ENCODE data around the gene TRAF3.

Gene TRAF3

DNA sequence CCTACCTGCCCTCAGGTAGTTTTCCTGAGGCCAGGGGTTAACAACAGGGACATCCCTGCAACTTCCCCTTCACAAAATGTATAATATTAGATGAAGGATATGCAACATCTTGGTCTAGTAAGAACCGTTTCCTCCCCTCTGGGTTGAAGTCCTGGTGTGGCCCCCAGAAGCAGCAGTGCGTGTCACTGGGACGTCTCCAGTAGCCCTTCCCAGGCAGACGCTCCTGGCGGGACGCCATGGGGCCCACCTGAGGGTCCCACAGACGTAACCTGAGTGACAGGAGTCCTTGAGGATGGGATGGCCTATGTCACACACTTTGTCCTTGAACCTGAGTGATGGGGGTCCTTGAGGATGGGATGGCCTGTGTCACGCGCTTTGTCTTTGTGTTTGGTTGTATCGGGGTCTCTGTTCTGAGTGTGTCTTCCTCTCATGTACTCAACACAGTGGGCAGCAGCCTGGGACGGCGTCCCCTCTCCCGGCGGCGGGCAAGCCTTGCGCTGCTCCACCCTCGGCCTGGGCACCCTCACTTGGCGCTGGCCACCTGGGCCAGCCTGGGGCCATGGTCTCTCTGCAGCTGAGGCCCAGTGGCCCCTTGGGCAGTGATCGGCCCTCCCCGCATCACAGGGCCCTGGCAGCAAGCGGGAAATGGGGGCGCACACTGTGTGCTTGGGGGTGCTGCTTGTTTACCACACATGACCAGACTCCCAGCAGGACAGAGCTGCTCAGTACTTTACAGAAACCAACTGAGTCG, 130.9 kb downstream of the TRAF3 start:
- no peak for TF ChIP-seq CSDC2 (CRISPR knock-in tag; IDR thresholded peaks at IDR 0.05)
- TF ChIP-seq ZNF565 (CRISPR knock-in tag; conservative IDR thresholded peaks at IDR 0.05; ENCODE audit: low read depth): no peak
- TF ChIP-seq, protein P1, sequence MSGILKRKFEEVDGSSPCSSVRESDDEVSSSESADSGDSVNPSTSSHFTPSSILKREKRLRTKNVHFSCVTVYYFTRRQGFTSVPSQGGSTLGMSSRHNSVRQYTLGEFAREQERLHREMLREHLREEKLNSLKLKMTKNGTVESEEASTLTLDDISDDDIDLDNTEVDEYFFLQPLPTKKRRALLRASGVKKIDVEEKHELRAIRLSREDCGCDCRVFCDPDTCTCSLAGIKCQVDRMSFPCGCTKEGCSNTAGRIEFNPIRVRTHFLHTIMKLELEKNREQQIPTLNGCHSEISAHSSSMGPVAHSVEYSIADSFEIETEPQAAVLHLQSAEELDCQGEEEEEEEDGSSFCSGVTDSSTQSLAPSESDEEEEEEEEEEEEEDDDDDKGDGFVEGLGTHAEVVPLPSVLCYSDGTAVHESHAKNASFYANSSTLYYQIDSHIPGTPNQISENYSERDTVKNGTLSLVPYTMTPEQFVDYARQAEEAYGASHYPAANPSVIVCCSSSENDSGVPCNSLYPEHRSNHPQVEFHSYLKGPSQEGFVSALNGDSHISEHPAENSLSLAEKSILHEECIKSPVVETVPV (CRISPR knock-in tag; IDR thresholded peaks at IDR 0.05): no peak
- TF ChIP-seq GLIS3 (CRISPR knock-in tag; IDR thresholded peaks at IDR 0.05): no peak
- TF ChIP-seq PPARA (CRISPR knock-in tag; IDR thresholded peaks at IDR 0.05; ENCODE audit: borderline replicate concordance): no peak
- no peak for TF ChIP-seq ZFP3 (CRISPR knock-in tag; IDR thresholded peaks at IDR 0.05)
- TF ChIP-seq TCF4 (CRISPR knock-in tag; IDR thresholded peaks at IDR 0.05; ENCODE audit: borderline replicate concordance): no peak
- no peak for TF ChIP-seq ZNF70 (CRISPR knock-in tag; IDR thresholded peaks at IDR 0.05)
- TF ChIP-seq ZC3H10 (CRISPR knock-in tag; IDR thresholded peaks at IDR 0.05): no peak
- TF ChIP-seq OSR1 (CRISPR knock-in tag; IDR thresholded peaks at IDR 0.05): no peak
- no peak for ATAC-seq

DNA sequence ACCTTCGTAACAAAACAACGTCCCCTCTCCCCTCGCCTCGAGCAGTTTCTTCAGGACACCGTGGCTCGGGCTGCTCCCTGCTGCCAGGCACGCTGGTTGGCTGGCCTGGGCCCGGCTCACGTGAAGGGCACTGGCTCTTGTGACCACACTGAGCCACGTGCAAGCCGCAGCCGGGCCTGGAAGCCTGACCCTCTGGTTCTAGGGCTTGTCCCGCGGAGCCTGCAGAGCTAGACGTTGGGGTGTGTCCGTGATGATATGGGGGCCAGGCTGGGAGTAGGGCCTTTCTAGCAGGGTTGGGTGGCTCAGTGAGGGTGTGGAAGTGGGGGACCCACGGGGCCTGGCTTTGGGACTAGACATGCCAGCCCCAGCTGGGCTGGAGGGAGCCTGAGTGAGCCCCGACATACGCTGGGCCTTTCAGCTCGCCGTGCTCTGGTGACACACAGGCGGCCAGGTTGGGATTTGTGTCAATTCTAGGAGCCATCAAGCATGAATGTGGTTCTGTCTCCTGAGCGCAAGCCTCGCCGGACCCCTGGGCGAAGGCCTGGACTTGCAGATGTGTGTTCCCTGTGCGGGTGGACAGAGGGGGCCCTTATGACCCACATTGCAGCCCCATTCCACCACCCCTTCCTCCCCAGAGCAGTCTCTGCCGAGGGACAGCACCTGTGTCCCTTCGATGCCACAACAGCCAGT, 131.7 kb downstream of the TRAF3 start:
- TF ChIP-seq ZC3H10 (CRISPR knock-in tag; IDR thresholded peaks at IDR 0.05) (no peak), GLIS3 (CRISPR knock-in tag; IDR thresholded peaks at IDR 0.05) (no peak), BACH2 (CRISPR knock-in tag; IDR thresholded peaks at IDR 0.05; ENCODE audit: borderline replicate concordance) (no peak), RARB (CRISPR knock-in tag; IDR thresholded peaks at IDR 0.05) (no peak), ISL1 (CRISPR knock-in tag; IDR thresholded peaks at IDR 0.05) (no peak)
- TF ChIP-seq, protein P1 (CRISPR knock-in tag; IDR thresholded peaks at IDR 0.05): no peak
- TF ChIP-seq, protein P2, sequence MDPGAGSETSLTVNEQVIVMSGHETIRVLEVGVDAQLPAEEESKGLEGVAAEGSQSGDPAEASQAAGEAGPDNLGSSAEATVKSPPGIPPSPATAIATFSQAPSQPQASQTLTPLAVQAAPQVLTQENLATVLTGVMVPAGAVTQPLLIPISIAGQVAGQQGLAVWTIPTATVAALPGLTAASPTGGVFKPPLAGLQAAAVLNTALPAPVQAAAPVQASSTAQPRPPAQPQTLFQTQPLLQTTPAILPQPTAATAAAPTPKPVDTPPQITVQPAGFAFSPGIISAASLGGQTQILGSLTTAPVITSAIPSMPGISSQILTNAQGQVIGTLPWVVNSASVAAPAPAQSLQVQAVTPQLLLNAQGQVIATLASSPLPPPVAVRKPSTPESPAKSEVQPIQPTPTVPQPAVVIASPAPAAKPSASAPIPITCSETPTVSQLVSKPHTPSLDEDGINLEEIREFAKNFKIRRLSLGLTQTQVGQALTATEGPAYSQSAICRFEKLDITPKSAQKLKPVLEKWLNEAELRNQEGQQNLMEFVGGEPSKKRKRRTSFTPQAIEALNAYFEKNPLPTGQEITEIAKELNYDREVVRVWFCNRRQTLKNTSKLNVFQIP (CRISPR knock-in tag; IDR thresholded peaks at IDR 0.05; ENCODE audit: borderline replicate concordance, low read depth): no peak
- TF ChIP-seq, protein P3, sequence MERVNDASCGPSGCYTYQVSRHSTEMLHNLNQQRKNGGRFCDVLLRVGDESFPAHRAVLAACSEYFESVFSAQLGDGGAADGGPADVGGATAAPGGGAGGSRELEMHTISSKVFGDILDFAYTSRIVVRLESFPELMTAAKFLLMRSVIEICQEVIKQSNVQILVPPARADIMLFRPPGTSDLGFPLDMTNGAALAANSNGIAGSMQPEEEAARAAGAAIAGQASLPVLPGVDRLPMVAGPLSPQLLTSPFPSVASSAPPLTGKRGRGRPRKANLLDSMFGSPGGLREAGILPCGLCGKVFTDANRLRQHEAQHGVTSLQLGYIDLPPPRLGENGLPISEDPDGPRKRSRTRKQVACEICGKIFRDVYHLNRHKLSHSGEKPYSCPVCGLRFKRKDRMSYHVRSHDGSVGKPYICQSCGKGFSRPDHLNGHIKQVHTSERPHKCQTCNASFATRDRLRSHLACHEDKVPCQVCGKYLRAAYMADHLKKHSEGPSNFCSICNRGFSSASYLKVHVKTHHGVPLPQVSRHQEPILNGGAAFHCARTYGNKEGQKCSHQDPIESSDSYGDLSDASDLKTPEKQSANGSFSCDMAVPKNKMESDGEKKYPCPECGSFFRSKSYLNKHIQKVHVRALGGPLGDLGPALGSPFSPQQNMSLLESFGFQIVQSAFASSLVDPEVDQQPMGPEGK (CRISPR knock-in tag; IDR thresholded peaks at IDR 0.05; ENCODE audit: borderline replicate concordance): no peak
- TF ChIP-seq, protein P4, sequence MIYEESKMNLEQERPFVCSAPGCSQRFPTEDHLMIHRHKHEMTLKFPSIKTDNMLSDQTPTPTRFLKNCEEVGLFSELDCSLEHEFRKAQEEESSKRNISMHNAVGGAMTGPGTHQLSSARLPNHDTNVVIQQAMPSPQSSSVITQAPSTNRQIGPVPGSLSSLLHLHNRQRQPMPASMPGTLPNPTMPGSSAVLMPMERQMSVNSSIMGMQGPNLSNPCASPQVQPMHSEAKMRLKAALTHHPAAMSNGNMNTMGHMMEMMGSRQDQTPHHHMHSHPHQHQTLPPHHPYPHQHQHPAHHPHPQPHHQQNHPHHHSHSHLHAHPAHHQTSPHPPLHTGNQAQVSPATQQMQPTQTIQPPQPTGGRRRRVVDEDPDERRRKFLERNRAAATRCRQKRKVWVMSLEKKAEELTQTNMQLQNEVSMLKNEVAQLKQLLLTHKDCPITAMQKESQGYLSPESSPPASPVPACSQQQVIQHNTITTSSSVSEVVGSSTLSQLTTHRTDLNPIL (CRISPR knock-in tag; IDR thresholded peaks at IDR 0.05; ENCODE audit: low read depth): no peak
- ATAC-seq: no peak

DNA sequence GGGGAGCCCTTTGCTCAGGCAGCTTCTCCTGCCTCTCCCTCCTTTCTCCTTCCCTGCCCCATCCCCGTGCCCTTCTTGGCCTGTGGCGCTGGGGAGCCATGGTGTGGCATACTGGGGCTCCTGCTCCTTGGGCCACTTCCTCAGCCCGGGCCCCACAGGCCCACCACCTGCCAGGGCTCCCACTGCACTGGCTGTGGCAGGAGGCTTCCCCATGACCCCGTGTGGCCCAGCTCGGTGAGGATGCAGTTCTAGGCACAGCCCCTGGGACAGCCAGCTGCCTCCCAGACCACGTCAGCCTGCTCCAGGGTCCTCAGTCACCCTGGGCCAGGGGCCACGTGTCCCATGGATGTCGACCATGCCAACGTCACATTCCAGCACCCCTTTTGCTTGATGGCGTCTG, 132.2 kb downstream of the TRAF3 start:
- ATAC-seq: no peak
- TF ChIP-seq, protein P4 (CRISPR knock-in tag; IDR thresholded peaks at IDR 0.05; ENCODE audit: low read depth): no peak
- TF ChIP-seq PPARA (CRISPR knock-in tag; IDR thresholded peaks at IDR 0.05; ENCODE audit: borderline replicate concordance) (no peak), SNAI2 (CRISPR knock-in tag; IDR thresholded peaks at IDR 0.05) (no peak), ZNF8 (CRISPR knock-in tag; IDR thresholded peaks at IDR 0.05) (no peak), RARB (CRISPR knock-in tag; IDR thresholded peaks at IDR 0.05) (no peak), GLIS3 (CRISPR knock-in tag; IDR thresholded peaks at IDR 0.05) (no peak), BACH2 (CRISPR knock-in tag; IDR thresholded peaks at IDR 0.05; ENCODE audit: borderline replicate concordance) (no peak), OSR1 (CRISPR knock-in tag; IDR thresholded peaks at IDR 0.05) (no peak)
- TF ChIP-seq, protein P2 (CRISPR knock-in tag; IDR thresholded peaks at IDR 0.05; ENCODE audit: borderline replicate concordance, low read depth): no peak
- TF ChIP-seq, protein P1 (CRISPR knock-in tag; IDR thresholded peaks at IDR 0.05): no peak

Measured in SK-N-SH treated with all-trans-retinoic acid at 6 μM for 48 hours (cell line).